TTC549 (cell line): ENCODE measurements around the gene HAP1.
"Not testable (repeated sequence)": the region's sequence is repeated elsewhere in the genome, so short reads cannot be mapped to it uniquely, and the experiment has no call there.

Experiments used
- FAIRE-seq: peaks from 2 replicates; lab custom pipeline; 2012; peaks lifted over from hg19 to GRCh38; lab: Jason Lieb, UNC

The HAP1 gene

DNA sequence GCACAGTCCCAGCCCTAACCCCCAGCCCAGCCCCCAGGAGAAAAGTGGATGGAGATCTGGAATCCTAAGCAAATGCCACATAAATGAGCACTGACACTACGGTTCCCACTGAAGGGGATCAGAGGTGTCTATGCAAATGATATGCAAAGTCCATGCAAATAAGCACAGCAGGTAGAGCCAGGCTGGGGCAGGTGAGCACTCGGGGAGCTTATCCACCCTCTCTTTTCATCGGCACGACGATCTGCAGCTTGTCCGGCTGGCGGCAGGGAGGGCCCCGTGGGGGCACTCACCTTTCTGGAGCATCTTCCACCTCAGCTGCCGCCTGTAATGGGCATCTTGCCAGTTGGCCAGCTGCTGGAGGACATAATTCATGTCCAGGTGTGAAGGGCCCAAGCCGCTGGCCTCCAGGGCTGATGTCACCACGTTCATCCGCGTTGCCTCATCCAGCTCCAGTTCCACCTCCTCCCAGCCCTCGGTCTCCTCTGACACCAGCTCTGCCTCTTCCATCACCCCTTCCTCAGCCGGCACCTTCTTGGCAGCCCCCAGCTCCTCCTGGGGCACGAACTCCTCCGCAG is 9.9 kb downstream of the HAP1 start:
- no peak for FAIRE-seq

DNA sequence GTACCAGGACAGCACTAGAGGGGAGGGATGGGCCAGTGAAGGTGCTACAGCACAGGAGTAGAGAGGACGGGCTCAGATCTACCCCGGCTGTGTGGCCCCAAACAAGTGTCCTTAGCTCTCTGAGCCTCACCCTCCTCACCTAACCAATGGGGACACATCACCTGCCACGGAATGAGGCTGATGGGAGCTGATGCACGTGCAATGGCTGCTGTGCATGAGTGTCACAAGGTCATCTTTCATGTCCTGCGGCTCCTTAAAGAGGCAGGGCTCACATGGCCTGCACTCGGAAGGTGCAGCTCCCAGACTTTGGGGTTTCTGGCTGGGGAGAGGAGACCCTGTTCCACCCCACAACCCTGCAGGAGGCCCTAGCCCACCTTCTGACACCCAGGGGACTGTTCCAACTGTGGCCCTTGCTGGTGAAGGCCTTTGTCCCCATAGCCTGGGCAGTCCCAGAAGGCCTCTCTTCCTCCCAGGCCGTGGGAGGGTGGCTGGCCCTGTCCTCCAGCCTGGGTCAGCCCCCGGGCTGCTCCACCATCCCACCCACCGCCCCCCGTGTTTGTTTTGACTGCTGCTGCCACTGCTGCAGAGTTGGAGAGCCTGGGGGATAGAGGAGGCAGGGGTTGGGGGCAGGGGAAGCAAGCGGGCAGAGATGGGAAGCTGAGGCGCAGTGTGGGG is 10.5 kb downstream of the HAP1 start:
- FAIRE-seq = no peak

DNA sequence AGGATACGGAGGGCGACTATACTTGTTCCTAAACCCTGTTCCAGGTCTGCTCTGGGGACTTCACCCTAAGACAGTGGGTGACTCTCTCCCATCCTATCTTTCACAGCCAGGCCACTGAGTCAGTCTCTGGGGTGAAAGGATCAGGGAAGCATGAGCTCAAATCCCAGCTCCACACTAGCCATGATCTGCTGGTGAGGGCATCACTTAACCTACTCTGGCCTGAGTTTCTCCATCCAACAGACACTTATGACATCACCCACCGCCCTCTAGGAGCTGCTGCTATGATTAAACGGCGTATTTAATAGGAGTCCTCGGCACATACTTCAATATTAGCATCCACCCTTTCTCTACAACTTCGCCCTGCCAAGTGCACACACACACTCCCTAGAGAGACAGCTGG is 12.2 kb downstream of the HAP1 start:
- FAIRE-seq = no peak

GRCh38 chr17:41718287-41718645 is 16.2 kb downstream of the HAP1 start:
- FAIRE-seq = no peak

GRCh38 chr17:41717408-41718286 is 16.8 kb downstream of the HAP1 start:
- no peak for FAIRE-seq

DNA sequence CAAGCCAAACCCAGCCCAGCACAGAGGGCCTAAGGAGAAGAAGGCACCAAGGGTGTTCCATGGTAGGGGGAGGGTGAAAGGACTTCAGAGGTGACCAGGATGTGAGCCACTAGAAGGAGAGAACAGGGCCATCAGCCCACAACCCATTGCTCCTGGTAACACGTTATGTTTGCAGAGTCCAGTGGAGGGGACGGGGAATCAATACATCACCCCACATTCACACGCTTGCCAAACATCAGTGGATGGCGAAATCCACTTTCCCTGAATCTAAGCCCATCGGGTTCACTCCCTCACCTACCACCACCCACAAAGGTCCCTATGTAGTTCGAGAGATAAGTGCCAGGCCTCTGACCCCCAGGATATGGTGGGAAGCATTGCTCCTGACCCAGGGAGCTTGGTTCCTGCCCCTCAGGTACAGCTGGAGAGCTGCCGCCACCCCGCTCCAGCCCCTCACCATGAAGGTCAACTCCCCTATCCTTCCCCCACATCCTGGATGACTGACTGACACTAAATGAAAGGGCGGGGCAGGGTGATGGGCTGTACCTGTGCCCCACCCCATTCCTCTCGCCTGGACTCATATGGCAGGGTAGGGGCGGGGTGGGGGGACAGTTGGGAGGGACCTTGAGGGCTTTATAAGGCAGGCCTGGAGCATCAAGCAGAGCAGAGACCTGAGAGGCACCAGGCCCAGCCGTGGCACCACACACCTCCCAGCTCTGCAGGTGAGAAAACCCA is 22.6 kb downstream of the HAP1 start, which contains the start of gene GAST:
TSS of gene GAST (plus strand) at position 663 of the 732 bp plus-strand sequence. CDS start 3,106 bp downstream, outside the sequence.
- FAIRE-seq = no peak

DNA sequence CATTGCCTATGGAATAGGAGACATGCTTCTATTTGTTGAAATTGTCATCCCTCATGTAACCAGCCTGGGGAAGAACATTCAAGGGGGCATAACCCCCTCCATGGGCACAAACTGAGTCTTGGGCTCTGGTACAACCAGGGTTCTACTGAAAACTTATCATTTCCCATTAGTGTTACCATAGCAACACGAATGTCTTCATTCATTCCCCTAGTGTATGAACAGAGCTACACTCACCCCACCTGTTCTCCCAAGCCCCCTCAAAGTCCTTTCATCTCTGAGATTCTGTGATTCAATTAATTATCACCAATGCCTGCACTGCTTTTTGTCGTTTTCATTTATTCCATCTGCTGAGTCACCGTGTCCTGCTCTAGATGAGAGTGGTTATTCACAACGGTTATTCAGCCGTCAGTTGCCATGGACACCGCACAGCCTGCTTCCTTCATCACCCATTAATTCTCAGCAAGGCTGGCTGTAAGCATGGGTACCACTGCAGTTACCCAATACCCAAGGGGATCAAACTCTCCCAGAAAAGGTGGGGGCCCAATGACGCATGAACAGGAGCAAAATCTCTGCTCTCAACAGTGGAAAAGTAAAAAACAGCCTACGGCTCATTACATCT is 23.9 kb downstream of the HAP1 start:
- FAIRE-seq = no peak

DNA sequence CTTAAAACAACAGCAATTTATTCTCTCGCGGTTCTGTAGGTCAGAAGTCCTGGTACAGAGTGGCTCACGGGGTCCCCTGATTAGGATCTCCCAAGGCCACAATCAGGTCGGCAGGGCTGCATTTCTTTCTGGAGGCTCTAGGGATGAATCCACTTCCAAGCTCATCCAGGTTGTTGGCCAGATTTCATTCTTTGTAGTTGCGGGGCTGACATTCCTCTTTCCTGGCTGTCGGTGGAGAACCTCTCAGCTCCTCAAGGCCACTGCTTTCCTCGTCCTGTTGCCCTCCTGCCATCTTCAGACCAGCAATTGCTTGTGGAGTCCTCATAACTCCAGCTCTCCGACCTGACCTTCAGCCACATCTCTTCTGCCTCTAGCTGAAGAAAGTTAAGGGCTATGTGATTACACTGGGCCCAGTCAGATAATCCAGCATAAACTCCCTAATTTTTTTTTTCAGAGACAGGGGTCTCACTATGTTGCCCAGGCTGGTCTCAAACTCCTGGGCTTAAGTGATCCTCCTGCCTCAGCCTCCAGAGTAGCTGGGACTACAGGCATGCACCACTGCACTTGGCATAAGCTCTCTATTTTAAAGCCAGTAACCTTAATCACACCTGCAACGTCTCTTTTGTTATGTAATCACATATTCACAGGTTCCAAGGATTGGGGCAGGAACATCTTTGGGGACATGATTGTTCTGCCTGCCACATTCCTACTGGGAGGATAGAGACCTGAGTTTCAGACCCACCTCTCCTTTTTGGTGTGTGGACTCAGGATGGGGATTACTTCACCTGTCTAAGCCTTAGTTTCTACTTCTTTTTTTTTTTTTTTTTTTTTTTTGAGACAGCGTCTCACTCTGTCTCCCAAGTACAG is 26.4 kb downstream of the HAP1 start:
- FAIRE-seq = no peak

- FAIRE-seq = no peak
These were observed 29.0 kb downstream of the HAP1 start for GRCh38 chr17:41705271-41705991.

- no peak for FAIRE-seq
These were observed 31.7 kb downstream of the HAP1 start for GRCh38 chr17:41702712-41703111.

GRCh38 chr17:41700843-41701242 is 33.6 kb downstream of the HAP1 start:
- not testable (repeated sequence) for FAIRE-seq

DNA sequence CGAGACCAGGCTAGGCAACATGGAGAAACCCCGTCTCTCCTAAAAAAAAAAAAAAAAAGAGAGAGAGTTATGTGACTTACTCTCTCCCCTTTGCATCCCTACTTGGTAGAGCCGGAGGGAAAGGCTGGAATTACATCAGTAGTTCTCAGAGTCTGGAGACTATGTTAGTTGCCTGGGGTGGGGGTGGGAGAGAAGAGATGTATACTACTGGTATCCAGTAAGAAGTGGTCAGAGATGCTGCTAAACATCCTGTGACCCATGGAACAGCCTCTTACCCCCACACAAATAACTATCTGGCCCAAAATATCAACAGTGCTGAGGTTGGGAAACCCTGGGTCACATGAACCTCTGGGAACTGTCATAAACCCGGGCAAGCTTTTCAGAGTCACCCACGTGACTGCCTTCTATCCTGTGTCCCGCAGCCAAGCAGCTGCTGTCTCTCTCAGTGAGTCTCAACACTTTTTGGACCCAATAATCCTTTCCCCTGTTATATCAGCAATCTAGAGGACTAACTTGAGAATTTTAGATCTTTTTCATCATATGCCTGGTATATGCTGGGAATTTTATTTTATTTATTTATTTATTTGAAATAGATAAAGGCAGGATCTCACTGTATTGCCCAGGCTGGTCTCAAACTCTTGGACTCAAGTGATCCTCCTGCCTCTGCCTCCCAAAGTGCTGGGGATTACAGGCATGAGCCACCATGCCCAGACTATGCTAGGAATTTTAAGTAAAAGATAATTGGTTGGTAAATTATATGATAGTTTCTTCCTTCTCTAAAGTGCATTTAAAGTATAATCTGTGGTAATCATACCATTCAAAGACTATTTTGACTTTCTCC is 37.1 kb downstream of the HAP1 start:
- FAIRE-seq = no peak

DNA sequence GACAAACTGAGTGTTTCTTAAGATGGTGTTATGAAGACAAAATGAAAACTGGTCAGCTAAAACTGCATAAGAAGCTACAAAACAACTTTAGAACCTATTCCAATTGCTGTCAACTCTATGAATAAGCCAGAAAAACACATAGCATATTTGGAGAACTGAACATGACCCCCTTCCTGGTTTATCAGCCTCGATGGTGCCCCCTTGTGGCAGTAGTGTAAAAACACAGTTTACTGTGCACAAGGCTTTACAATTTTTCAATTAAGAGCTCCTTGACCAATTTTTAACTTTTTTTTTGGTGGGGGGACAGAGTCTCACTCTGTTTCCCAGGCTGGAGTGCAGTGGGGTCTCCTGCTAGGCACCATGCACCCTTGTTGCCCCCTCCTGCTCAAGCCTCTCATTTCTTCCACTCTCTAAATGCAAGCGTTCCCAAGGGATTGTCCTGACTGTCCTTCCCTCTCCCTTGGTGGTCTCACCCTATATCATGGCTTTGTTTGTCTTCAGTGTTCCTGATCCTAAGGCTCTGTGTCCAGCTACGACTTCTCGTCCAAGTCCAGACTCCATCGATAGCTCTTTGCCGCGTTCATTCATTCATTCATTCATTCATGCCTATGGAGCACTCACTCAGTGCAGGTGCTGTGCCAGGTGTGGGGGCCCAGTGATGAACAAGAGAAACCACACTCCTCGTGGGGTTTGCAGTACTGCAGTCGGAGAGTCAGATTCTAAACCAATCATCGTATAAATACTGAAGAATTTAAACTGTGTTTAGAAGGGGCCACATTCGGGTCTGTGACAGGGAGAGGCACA is 38.3 kb downstream of the HAP1 start:
- peak; percentile 58 for FAIRE-seq

- FAIRE-seq = no peak
These were observed 39.2 kb downstream of the HAP1 start for GRCh38 chr17:41695134-41695661.

DNA sequence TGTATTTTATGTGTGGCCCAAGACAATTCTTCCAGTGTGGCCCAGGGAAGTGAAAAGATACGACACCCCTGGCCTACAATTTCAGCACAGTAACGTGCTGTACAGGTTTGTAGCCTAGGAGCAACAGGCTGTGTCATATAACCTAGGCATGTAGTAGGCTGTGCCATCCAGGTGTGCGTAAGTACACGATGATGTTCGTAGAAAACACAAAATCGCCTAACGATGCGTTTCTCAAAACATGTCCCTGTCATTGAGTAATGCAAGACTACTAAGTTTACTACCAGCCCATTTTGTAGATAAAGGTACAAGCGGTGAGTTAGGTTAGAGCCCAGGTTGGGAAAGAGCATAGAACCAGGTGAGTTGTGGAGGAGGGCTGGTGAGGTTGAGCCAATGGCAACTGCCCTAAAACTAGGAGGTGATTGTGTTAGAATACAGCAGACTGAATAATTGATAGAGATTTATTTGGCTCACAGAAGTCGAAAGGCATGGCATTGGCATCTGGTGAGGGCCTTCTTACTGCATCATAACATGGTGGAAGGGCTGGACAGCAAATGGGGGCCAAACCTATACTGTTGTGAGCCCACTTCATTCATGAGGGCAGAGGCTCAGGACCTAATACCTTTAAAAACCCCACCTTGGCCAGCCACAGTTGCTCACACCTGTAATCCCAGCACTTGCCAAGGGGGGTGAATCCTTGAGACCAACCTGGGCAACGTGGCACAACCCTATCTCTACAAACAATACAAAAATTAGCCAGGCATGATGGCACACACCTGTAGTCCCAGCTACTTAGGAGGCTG is 41.5 kb downstream of the HAP1 start:
- FAIRE-seq = no peak

DNA sequence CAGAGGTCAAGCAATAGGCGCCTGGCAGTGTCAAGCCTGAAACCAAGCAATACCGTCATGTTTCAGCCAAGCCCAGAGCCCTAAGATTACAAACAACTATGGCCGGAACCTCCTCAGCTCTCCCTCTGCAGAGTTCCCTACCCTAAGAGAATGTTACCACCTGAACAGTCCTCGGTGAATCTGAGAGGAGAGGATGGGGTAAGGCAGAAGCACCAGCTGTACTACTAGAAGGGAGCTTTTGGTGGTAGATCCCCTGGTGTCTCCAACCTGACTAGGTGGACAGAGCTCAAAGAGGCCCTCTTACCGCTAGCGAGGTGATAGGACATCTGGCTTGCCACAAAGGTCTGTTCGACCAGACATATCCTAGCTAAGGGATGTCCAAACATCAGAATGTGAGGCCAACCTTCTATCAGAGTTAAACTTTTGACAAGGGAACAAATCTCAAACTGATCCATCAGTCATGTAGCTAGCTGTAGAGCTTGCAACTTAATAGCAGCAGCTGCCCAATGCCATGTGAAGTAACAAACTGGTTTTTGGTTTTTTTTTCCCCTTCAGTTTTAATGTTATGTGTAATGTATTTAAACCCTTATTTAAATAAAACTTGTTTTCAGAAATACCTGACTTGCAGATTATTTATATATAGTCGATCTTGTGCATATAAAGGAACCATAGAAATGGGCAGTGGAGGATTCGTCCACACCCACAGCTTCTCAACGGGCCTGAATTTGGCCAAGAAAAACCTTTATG is 43.2 kb downstream of the HAP1 start:
- no peak for FAIRE-seq

DNA sequence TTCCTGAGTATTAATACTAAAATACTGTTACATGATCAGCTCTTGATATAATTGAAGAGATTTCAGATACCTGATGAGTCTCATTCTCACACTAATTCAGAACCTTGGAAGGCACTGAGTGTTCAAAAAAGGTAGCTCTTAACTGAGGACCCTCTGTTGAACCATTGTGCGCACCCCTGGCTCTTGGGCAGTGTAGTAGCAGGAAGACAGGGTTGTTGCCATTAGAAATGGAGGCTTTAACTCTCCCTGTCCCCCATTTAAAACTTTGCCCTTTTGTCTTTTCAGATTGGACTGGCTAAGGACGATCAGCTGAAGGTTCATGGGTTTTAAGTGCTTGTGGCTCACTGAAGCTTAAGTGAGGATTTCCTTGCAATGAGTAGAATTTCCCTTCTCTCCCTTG is 43.9 kb downstream of the HAP1 start:
- FAIRE-seq = no peak
